ENCODE results near the gene SSBP4.

DNA sequence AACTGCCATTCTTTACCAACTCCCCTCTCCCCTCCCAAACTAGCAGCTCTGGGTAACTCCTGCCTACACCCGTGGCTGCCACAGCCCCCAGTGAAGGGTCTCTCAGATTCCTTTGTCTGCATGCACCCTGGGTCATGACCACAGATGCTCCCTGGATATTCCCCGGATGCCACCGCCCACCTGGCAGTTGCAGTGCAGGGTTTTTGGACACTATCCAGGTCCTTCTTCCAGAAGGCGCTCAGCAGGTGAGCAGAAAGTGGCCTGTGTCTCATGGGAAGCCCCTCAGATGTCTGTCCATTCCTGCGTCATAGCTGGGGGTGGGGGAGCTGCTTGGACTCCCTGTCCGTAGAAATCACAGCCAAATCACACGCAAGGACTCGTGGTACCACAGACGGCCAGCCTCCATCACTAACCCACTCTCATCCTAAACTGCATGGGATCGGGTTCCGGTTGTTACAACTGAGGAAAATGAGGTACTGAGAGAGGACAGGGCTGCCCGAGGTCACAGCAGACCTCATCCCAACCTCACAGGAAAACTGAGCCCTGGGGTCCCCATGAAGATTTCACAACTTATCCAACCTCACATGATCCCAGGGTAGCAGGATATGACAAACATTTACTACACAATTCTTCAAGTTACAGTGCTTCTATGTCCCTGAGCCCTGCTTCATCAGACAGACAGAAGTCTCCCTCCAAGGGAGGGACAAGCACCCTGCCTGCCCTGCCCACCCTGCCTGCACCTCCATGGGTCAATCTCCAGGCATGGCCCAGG is 64.1 kb downstream of the SSBP4 start:
- TF ChIP-seq CTCF (conservative IDR thresholded peaks at IDR 0.05 in 1 of 2, IDR thresholded peaks at IDR 0.05 in 1 of 2; ENCODE audit: low read depth in 1 of 2, low read length in 2 of 2) (no peak), EZH2 (IDR thresholded peaks at IDR 0.05; ENCODE audit: low read length, missing control alignments) (no peak)
